DND-41 (cell line): ENCODE data around the gene WDR4.
"Not testable (repeated sequence)": the region's sequence is repeated elsewhere in the genome, so short reads cannot be mapped to it uniquely, and the experiment has no call there.

Experiments used
- EZH2 ChIP-seq: IDR thresholded peaks from 3 replicates; pipeline ENCODE4 v1.6.1; 2012; ENCODE audit warnings: borderline replicate concordance, low read depth, mild to moderate bottlenecking, moderate library complexity, low read length, inconsistent platforms; ENCODE audit not compliant: severe bottlenecking
- TF ChIP-seq, protein P1 (sequence below): IDR thresholded peaks from 2 replicates; pipeline ENCODE4 v1.5.1; 2012; ENCODE audit warnings: borderline replicate concordance, low read length, moderate library complexity, mild to moderate bottlenecking; ENCODE audit not compliant: poor library complexity, severe bottlenecking; ENCODE audit errors: extremely low read depth

- TF ChIP-seq, protein P1, sequence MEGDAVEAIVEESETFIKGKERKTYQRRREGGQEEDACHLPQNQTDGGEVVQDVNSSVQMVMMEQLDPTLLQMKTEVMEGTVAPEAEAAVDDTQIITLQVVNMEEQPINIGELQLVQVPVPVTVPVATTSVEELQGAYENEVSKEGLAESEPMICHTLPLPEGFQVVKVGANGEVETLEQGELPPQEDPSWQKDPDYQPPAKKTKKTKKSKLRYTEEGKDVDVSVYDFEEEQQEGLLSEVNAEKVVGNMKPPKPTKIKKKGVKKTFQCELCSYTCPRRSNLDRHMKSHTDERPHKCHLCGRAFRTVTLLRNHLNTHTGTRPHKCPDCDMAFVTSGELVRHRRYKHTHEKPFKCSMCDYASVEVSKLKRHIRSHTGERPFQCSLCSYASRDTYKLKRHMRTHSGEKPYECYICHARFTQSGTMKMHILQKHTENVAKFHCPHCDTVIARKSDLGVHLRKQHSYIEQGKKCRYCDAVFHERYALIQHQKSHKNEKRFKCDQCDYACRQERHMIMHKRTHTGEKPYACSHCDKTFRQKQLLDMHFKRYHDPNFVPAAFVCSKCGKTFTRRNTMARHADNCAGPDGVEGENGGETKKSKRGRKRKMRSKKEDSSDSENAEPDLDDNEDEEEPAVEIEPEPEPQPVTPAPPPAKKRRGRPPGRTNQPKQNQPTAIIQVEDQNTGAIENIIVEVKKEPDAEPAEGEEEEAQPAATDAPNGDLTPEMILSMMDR: not testable (repeated sequence)
- TF ChIP-seq EZH2: not testable (repeated sequence)
These were observed 47.1 kb downstream of the WDR4 start for GRCh38 chr21:42832321-42832630.
